Liver (tissue), 3 donors: ENCODE data around the gene PHTF2.

Source experiments
- EGR1 ChIP-seq, 2 donors: IDR thresholded peaks; 2 replicates each; pipeline ENCODE4 v1.6.1; 2016 to 2018; ENCODE audit warnings: antibody characterized with exemption in 2 of 2, low read depth in 2 of 2
- FOXA1 ChIP-seq: IDR thresholded peaks from 2 replicates; pipeline ENCODE4 v1.6.1; 2016; ENCODE audit warnings: antibody characterized with exemption
- JUND ChIP-seq, 2 donors: IDR thresholded peaks; 2 replicates each; pipeline ENCODE4 v1.6.1; 2016; ENCODE audit warnings: antibody characterized with exemption in 2 of 2
- RAD21 ChIP-seq, 2 donors: IDR thresholded peaks; 2 replicates each; pipeline ENCODE4 v1.6.1; 2016; ENCODE audit warnings: antibody characterized with exemption in 2 of 2, mild to moderate bottlenecking in 2 of 2
- SP1 ChIP-seq: IDR thresholded peaks from 2 replicates; pipeline ENCODE4 v1.6.1; 2018; ENCODE audit warnings: antibody characterized with exemption, mild to moderate bottlenecking
- TAF1 ChIP-seq: conservative IDR thresholded peaks from 2 replicates; pipeline ENCODE4 v1.6.1; 2016; ENCODE audit warnings: antibody characterized with exemption, mild to moderate bottlenecking
- YY1 ChIP-seq: IDR thresholded peaks from 2 replicates; pipeline ENCODE4 v1.6.1; 2016; ENCODE audit warnings: antibody characterized with exemption, mild to moderate bottlenecking
- TF ChIP-seq, protein P1 (sequence below): fragments of 150-350 bp; IDR thresholded peaks from 2 replicates; pipeline ENCODE4 v1.5.1; 2017; ENCODE audit warnings: improper control_type of control experiment, low read depth, low read length; ENCODE audit not compliant: missing input control
- TF ChIP-seq, protein P2 (sequence below): IDR thresholded peaks from 2 replicates; pipeline ENCODE4 v1.6.1; 2016; ENCODE audit warnings: antibody characterized with exemption
- TF ChIP-seq, protein P3 (sequence below): IDR thresholded peaks from 2 replicates; pipeline ENCODE4 v1.6.1; 2016; ENCODE audit warnings: antibody characterized with exemption
- donor health status: healthy.
- donor health status: healthy.

DNA sequence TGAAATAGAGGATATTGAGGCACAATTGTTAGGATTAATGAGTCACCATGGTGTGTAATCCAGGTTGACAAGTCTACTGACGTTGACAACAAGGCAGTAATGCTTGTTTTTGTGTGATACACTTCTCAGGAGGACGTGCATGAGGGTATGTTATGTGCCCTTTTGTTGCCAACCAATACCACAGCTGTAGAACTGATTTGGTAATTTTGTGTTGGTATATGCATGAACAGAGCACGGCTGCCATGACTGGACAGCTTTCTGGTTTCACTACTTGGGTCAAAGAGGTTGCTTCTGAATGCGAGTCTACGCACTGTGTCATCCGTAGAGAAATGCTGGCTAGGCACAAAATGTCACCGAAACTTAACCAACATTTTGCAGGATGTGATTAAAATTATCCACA is 32.9 kb downstream of the PHTF2 start:
- TF ChIP-seq, protein P1, sequence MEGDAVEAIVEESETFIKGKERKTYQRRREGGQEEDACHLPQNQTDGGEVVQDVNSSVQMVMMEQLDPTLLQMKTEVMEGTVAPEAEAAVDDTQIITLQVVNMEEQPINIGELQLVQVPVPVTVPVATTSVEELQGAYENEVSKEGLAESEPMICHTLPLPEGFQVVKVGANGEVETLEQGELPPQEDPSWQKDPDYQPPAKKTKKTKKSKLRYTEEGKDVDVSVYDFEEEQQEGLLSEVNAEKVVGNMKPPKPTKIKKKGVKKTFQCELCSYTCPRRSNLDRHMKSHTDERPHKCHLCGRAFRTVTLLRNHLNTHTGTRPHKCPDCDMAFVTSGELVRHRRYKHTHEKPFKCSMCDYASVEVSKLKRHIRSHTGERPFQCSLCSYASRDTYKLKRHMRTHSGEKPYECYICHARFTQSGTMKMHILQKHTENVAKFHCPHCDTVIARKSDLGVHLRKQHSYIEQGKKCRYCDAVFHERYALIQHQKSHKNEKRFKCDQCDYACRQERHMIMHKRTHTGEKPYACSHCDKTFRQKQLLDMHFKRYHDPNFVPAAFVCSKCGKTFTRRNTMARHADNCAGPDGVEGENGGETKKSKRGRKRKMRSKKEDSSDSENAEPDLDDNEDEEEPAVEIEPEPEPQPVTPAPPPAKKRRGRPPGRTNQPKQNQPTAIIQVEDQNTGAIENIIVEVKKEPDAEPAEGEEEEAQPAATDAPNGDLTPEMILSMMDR, result no peak
- TF ChIP-seq FOXA1 (no peak), SP1 (no peak), JUND (IDR thresholded peaks at IDR 0.05) (no peak), RAD21 (IDR thresholded peaks at IDR 0.05) (no peak), TAF1 (no peak), EGR1 (IDR thresholded peaks at IDR 0.05; ENCODE audit: low read depth in 2 of 2) (no peak), YY1 (no peak)
- TF ChIP-seq, protein P2, sequence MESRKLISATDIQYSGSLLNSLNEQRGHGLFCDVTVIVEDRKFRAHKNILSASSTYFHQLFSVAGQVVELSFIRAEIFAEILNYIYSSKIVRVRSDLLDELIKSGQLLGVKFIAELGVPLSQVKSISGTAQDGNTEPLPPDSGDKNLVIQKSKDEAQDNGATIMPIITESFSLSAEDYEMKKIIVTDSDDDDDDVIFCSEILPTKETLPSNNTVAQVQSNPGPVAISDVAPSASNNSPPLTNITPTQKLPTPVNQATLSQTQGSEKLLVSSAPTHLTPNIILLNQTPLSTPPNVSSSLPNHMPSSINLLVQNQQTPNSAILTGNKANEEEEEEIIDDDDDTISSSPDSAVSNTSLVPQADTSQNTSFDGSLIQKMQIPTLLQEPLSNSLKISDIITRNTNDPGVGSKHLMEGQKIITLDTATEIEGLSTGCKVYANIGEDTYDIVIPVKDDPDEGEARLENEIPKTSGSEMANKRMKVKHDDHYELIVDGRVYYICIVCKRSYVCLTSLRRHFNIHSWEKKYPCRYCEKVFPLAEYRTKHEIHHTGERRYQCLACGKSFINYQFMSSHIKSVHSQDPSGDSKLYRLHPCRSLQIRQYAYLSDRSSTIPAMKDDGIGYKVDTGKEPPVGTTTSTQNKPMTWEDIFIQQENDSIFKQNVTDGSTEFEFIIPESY, result no peak
- TF ChIP-seq, protein P3, sequence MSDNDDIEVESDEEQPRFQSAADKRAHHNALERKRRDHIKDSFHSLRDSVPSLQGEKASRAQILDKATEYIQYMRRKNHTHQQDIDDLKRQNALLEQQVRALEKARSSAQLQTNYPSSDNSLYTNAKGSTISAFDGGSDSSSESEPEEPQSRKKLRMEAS, result no peak
